CD14-positive monocyte (primary cell): ENCODE results near the gene GALNT18. TPM values are rescaled to one million over a fixed set of nuclear protein-coding genes. Genes with fewer than 3 reads are reported as not detected.

Experiments
- DNase-seq, 3 donors: peaks; one replicate each; pipeline ENCODE4 v3.0.0-alpha.2; 2011 to 2022
- H2AFZ ChIP-seq: 2 replicates; pipeline ENCODE4 v1.6.0; 2012; ENCODE audit warnings: mild to moderate bottlenecking, low read depth, low read length, inconsistent platforms; ENCODE audit not compliant: insufficient read depth, poor library complexity, severe bottlenecking
- H3K27ac ChIP-seq, 2 donors: 1 replicate in 1 of 2; 2 replicates in 1 of 2; pipeline ENCODE4 v1.5.1; 2012 to 2013; ENCODE audit warnings: low read length in 2 of 2, control low read depth in 1 of 2, inconsistent platforms in 1 of 2, low read depth in 1 of 2, mild to moderate bottlenecking in 1 of 2
- H3K27me3 ChIP-seq, 2 donors: one replicate each; pipeline versions ENCODE4 v1.6.0 to v1.6.1; 2011 to 2013; ENCODE audit warnings: low read length in 2 of 2; ENCODE audit not compliant: control insufficient read depth in 2 of 2, insufficient read depth in 2 of 2
- H3K36me3 ChIP-seq, 2 donors: replicated peaks in 1 of 2; 1 replicate in 1 of 2; 2 replicates in 1 of 2; pipeline versions ENCODE4 v1.5.1 to v1.6.1; 2012 to 2013; ENCODE audit warnings: low read length in 2 of 2, control low read depth in 1 of 2, inconsistent platforms in 1 of 2, mild to moderate bottlenecking in 1 of 2; ENCODE audit not compliant: insufficient read depth in 2 of 2, control insufficient read depth in 1 of 2
- H3K4me1 ChIP-seq, 2 donors: 1 replicate in 1 of 2; 2 replicates in 1 of 2; pipeline versions ENCODE4 v1.5.1 to v1.6.1; 2012 to 2013; ENCODE audit warnings: low read length in 2 of 2, control low read depth in 1 of 2, inconsistent platforms in 1 of 2, mild to moderate bottlenecking in 1 of 2, moderate library complexity in 1 of 2; ENCODE audit not compliant: insufficient read depth in 2 of 2, control insufficient read depth in 1 of 2
- H3K4me2 ChIP-seq: replicated peaks from 2 replicates; pipeline ENCODE3; 2012; ENCODE audit warnings: low read length, moderate library complexity, mild to moderate bottlenecking; ENCODE audit not compliant: poor library complexity, severe bottlenecking; ENCODE audit errors: extremely low read depth
- H3K4me3 ChIP-seq, 3 experiments: fragments of 200-600 bp in 1 of 3; sonication (generic) in 1 of 3; replicated peaks in 1 of 3; 1 replicate in 2 of 3; 2 replicates in 1 of 3; pipeline ENCODE4 v1.5.1; 2011 to 2013; ENCODE audit warnings: low read length in 3 of 3, mild to moderate bottlenecking in 3 of 3, control low read depth in 2 of 3, low read depth in 2 of 3, inconsistent platforms in 1 of 3, moderate library complexity in 1 of 3
- H3K79me2 ChIP-seq: 2 replicates; pipeline ENCODE4 v1.6.0; 2012; ENCODE audit warnings: mild to moderate bottlenecking, control low read depth, inconsistent platforms, low read length, moderate library complexity; ENCODE audit not compliant: insufficient read depth
- H3K9ac ChIP-seq: 2 replicates; pipeline ENCODE4 v1.6.0; 2017; ENCODE audit warnings: low read length, mild to moderate bottlenecking; ENCODE audit not compliant: insufficient read depth, poor library complexity, severe bottlenecking
- H3K9me3 ChIP-seq, 2 donors: replicated peaks in 1 of 2; 1 replicate in 1 of 2; 2 replicates in 1 of 2; pipeline versions ENCODE4 v1.5.1 to v1.6.1; 2012 to 2013; ENCODE audit warnings: low read length in 2 of 2, control low read depth in 1 of 2; ENCODE audit not compliant: control insufficient read depth in 1 of 2, insufficient read depth in 1 of 2
- H4K20me1 ChIP-seq: 2 replicates; pipeline ENCODE4 v1.6.0; 2012; ENCODE audit warnings: mild to moderate bottlenecking, low read length, control low read depth, moderate library complexity; ENCODE audit not compliant: insufficient read depth
- H3K27ac Mint-ChIP-seq, 7 donors: one replicate each; pipeline ENCODE4 v1.8.0; 2020; ENCODE audit warnings: mild to moderate bottlenecking in 7 of 7, mixed read lengths in 7 of 7, moderate library complexity in 6 of 7, inconsistent platforms in 2 of 7
- H3K27me3 Mint-ChIP-seq, 3 donors: one replicate each; pipeline ENCODE4 v1.8.0; 2021 to 2022; ENCODE audit warnings: low read depth in 3 of 3, mild to moderate bottlenecking in 3 of 3, mixed read lengths in 3 of 3, moderate library complexity in 3 of 3, inconsistent platforms in 1 of 3
- H3K36me3 Mint-ChIP-seq, 2 donors: one replicate each; pipeline ENCODE4 v1.8.0; 2020; ENCODE audit warnings: mixed read lengths in 2 of 2, inconsistent platforms in 1 of 2, mild to moderate bottlenecking in 1 of 2
- H3K4me1 Mint-ChIP-seq: one replicate; pipeline ENCODE4 v1.8.0; 2020; ENCODE audit warnings: mild to moderate bottlenecking, mixed read lengths
- H3K4me3 Mint-ChIP-seq, 2 donors: one replicate each; pipeline ENCODE4 v1.8.0; 2020; ENCODE audit warnings: mild to moderate bottlenecking in 2 of 2, mixed read lengths in 2 of 2, moderate library complexity in 1 of 2
- H3K9me3 Mint-ChIP-seq, 7 donors: one replicate each; pipeline ENCODE4 v1.8.0; 2020 to 2022; ENCODE audit warnings: mixed read lengths in 7 of 7, mild to moderate bottlenecking in 6 of 7, moderate library complexity in 6 of 7, inconsistent platforms in 2 of 7
- CTCF ChIP-seq: fragments of 200-600 bp; IDR thresholded peaks from one replicate; pipeline ENCODE4 v1.8.0; 2022; ENCODE audit warnings: antibody characterized with exemption, mild to moderate bottlenecking
- WGBS: methylation state at CpG from one replicate; pipeline ENCODE4 v1.1.5; 2013; ENCODE audit warnings: missing lambda C conversion rate; ENCODE audit not compliant: insufficient coverage; 5-methylcytosine and 5-hydroxymethylcytosine counted together
- intact Hi-C, 2 donors: fragments of 100-400 bp; cut with micrococcal nuclease; formaldehyde crosslinking; loops; one replicate each; pipeline versions ENCODE4 v1.15.0 to v1.15.1; 2023
- polyA plus RNA-seq, 3 donors: library from polyadenylated mRNA; depleted of rRNA in 1 of 3; unstranded in 2 of 3; stranded (reverse) in 1 of 3; fragments of 300-500 nt in 2 of 3; fragments of >200 nt in 1 of 3; fragmentation: Illumina TruSeq in 2 of 3; gene quantifications; 1 replicate in 2 of 3; 2 replicates in 1 of 3; pipeline ENCODE4 v1.2.3, GENCODE V29; 2012 to 2021

Gene GALNT18
- polyA plus RNA-seq, 3 donors: not detected

GRCh38 chr11:11420191-11420898, 201.5 kb downstream of the GALNT18 start:
- WGBS: 100% methylated on average over 3 of the region's 4 CpGs

GRCh38 chr11:11419747-11420146, 202.1 kb downstream of the GALNT18 start:
- no peaks in the 10 kb centered on the region for H3K9me3 ChIP-seq
- peaks cover 0 to 2% (median 0%) of the 10 kb centered on the region in 7 donors for H3K9me3 Mint-ChIP-seq
- no peak overlapping the region for H3K4me3 ChIP-seq
- intact Hi-C loops: no loop called here
- no peaks in the 10 kb centered on the region for H4K20me1 ChIP-seq
- no peaks in the 10 kb centered on the region for H3K79me2 ChIP-seq
- no peak overlapping the region for H3K27ac ChIP-seq
- peak overlapping the region in 1 of 2 donors; percentile 48 for H3K4me3 Mint-ChIP-seq
- no peak overlapping the region for H3K4me2 ChIP-seq
- no peak for TF ChIP-seq CTCF
- H3K27me3 Mint-ChIP-seq: peaks cover 71 to 85% (median 76%) of the 10 kb centered on the region in 3 donors
- H2AFZ ChIP-seq: no peak overlapping the region
- H3K4me1 Mint-ChIP-seq: peaks cover 15% of the 10 kb centered on the region
- WGBS: 85% methylated on average over 2 of the region's 3 CpGs
- peaks cover 49 to 67% of the 10 kb centered on the region in 2 donors for H3K27me3 ChIP-seq
- H3K27ac Mint-ChIP-seq: no peak overlapping the region
- DNase-seq: no peak
- no peaks in the 10 kb centered on the region for H3K36me3 Mint-ChIP-seq
- H3K9ac ChIP-seq: no peak overlapping the region
- H3K4me1 ChIP-seq: peaks cover 14 to 21% of the 10 kb centered on the region in 2 donors
- no peaks in the 10 kb centered on the region for H3K36me3 ChIP-seq

More at GRCh38 chr11:11420191-11420898, 201.5 kb downstream of the GALNT18 start:
- no peak overlapping the region for H3K4me3 ChIP-seq
- no peak overlapping the region for H3K9ac ChIP-seq
- Mint-ChIP-seq H3K27me3 (peaks cover 69 to 86% (median 76%) of the 10 kb centered on the region in 3 donors), H3K4me3 (peak overlapping the region in 1 of 2 donors; percentile 48), H3K4me1 (peaks cover 15% of the 10 kb centered on the region), H3K27ac (no peak overlapping the region), H3K36me3 (no peaks in the 10 kb centered on the region), H3K9me3 (peaks cover 0 to 2% (median 0%) of the 10 kb centered on the region in 7 donors)
- no peaks in the 10 kb centered on the region for H4K20me1 ChIP-seq
- H2AFZ ChIP-seq: no peak overlapping the region
- no peaks in the 10 kb centered on the region for H3K9me3 ChIP-seq
- no peak overlapping the region for H3K4me2 ChIP-seq
- no peak for TF ChIP-seq CTCF
- DNase-seq: no peak
- no peak overlapping the region for H3K27ac ChIP-seq
- no peaks in the 10 kb centered on the region for H3K79me2 ChIP-seq
- intact Hi-C loops: no loop called here
- peaks cover 14 to 21% of the 10 kb centered on the region in 2 donors for H3K4me1 ChIP-seq
- no peaks in the 10 kb centered on the region for H3K36me3 ChIP-seq
- peaks cover 43 to 66% of the 10 kb centered on the region in 2 donors for H3K27me3 ChIP-seq
